K562 (cell line): Measurements from ENCODE around the gene KIF20B. TPM values are rescaled to one million over a fixed set of nuclear protein-coding genes. Genes with fewer than 3 reads are reported as not detected.

Experiments used
- ATF6 ChIP-seq: sonication (generic); formaldehyde crosslinking; IDR thresholded peaks from 2 replicates; pipeline ENCODE4 v1.4.0; 2020; ENCODE audit warnings: mild to moderate bottlenecking, missing genetic modification reagents
- CSDE1 ChIP-seq, 2 experiments: fragments of 450-650 bp; IDR thresholded peaks; 2 replicates each; pipeline ENCODE4 v1.6.1; 2016; ENCODE audit warnings: mild to moderate bottlenecking in 1 of 2
- CXXC5 ChIP-seq: fragments of 250-450 bp; sonication (Bioruptor Pico); IDR thresholded peaks from 2 replicates; pipeline ENCODE4 v1.8.0; 2022; ENCODE audit warnings: inconsistent platforms, mild to moderate bottlenecking, moderate library complexity
- DPF2 ChIP-seq: fragments of 450-650 bp; IDR thresholded peaks from 2 replicates; pipeline ENCODE4 v1.6.1; 2016
- E2F3 ChIP-seq: fragments of 250-450 bp; sonication (Bioruptor Pico); IDR thresholded peaks from 2 replicates; pipeline ENCODE4 v1.4.0; 2020; ENCODE audit warnings: mild to moderate bottlenecking
- GABPA ChIP-seq: fragments of 200-800 bp; sonication (Bioruptor generic); conservative IDR thresholded peaks from 2 replicates; pipeline ENCODE4 v1.6.1; 2016; ENCODE audit warnings: low read depth, missing genetic modification characterization, missing compliant biosample characterization
- MCM3 ChIP-seq: fragments of 450-650 bp; IDR thresholded peaks from 2 replicates; pipeline ENCODE4 v1.6.1; 2016
- NR3C1 ChIP-seq: sonication (generic); formaldehyde crosslinking; IDR thresholded peaks from 2 replicates; pipeline ENCODE4 v1.8.1; 2022; ENCODE audit warnings: missing genetic modification reagents
- PKNOX1 ChIP-seq: fragments of 450-650 bp; IDR thresholded peaks from 2 replicates; pipeline ENCODE4 v1.6.1; 2016
- PTRF ChIP-seq: fragments of 450-650 bp; IDR thresholded peaks from 2 replicates; pipeline ENCODE4 v1.6.1; 2016; ENCODE audit warnings: mild to moderate bottlenecking, missing genetic modification characterization, missing compliant biosample characterization
- SIN3B ChIP-seq: fragments of 450-650 bp; IDR thresholded peaks from 2 replicates; pipeline ENCODE4 v1.6.1; 2017; ENCODE audit warnings: low read depth, mild to moderate bottlenecking, moderate library complexity
- SRF ChIP-seq, 2 experiments: fragments of 250-450, 450-650 bp in 1 of 2; sonication (Bioruptor Pico) in 1 of 2; sonication (generic) in 1 of 2; formaldehyde crosslinking; IDR thresholded peaks; 2 replicates each; pipeline versions ENCODE4 v1.5.0 to v1.5.1; 2020 to 2022; ENCODE audit warnings: mild to moderate bottlenecking in 1 of 2, missing genetic modification reagents in 1 of 2
- TOE1 ChIP-seq, 2 experiments: fragments of 450-650 bp in 1 of 2; sonication (generic) in 1 of 2; formaldehyde crosslinking in 1 of 2; IDR thresholded peaks; 2 replicates each; pipeline versions ENCODE4 v1.7.1 to v1.8.0; 2016 to 2022; ENCODE audit warnings: borderline replicate concordance in 2 of 2, mild to moderate bottlenecking in 2 of 2, antibody characterized with exemption in 1 of 2, inconsistent platforms in 1 of 2, low read depth in 1 of 2, missing genetic modification reagents in 1 of 2, moderate library complexity in 1 of 2
- polyA plus RNA-seq, 8 experiments: library from polyadenylated mRNA; depleted of rRNA in 4 of 8; stranded (reverse) in 5 of 8; unstranded in 3 of 8; fragments of >200 nt; fragmentation: Nextera tagmentation in 2 of 8; fragmentation: Illumina TruSeq in 1 of 8; extraction: Ambion mirVana in 2 of 8; extraction: Trizol in 1 of 8; gene quantifications; 2 replicates each; pipeline versions ENCODE4 v1.2.1 to v1.2.3, GENCODE V29; 2011 to 2014; ENCODE audit warnings: inconsistent platforms in 1 of 8, missing spikeins in 1 of 8
- total RNA-seq, 7 experiments: library from RNA; depleted of rRNA in 6 of 7; stranded (reverse); fragments of >200 nt in 6 of 7; fragmentation: Illumina TruSeq in 2 of 7; extraction: Trizol in 2 of 7; gene quantifications; 2 replicates each; pipeline versions ENCODE4 v1.2.1 to v1.2.3, GENCODE V29; 2011 to 2021; ENCODE audit warnings: low replicate concordance in 1 of 7
- TF ChIP-seq, protein P1 (sequence below), 2 experiments: fragments of 450-650 bp; IDR thresholded peaks; 2 replicates each; pipeline ENCODE4 v1.6.1; 2016
- TF ChIP-seq, protein P2 (sequence below): sonication (generic); formaldehyde crosslinking; IDR thresholded peaks from 2 replicates; pipeline ENCODE4 v1.8.0; 2022; ENCODE audit warnings: mild to moderate bottlenecking, missing genetic modification reagents

KIF20B gene
- total and polyA plus RNA-seq, 9 of the 15 experiments (the other 6 are each of a cell fraction or from before 2014, with no cell fraction given), result 18.6 to 56.5 (median 32.9) TPM

GRCh38 chr10:89701242-89702120 is at the start of gene KIF20B (continued):
- TF ChIP-seq TOE1 (IDR thresholded peaks at IDR 0.05; ENCODE audit: borderline replicate concordance) (peak; percentile 68; the same call in 1 of the 2 replicates), TOE1 (CRISPR knock-in tag; IDR thresholded peaks at IDR 0.05; ENCODE audit: borderline replicate concordance, low read depth) (no peak), SIN3B (peak; percentile 72), DPF2 (peak; percentile 46), SRF (CRISPR knock-in tag; IDR thresholded peaks at IDR 0.05) (peak in 1 of 2 experiments; percentile 66; a peak in 1 of 4 replicates), E2F3 (CRISPR knock-in tag) (no peak), NR3C1 (CRISPR knock-in tag) (no peak), PTRF (tag) (no peak), CXXC5 (CRISPR knock-in tag) (peak; percentile 72), CSDE1 (IDR thresholded peaks at IDR 0.05) (no peak), GABPA (tag) (peak; percentile 88), ATF6 (peak; percentile 52; the same call in 1 of the 2 replicates), PKNOX1 (peak; percentile 58), MCM3 (no peak)
- TF ChIP-seq, protein P1, sequence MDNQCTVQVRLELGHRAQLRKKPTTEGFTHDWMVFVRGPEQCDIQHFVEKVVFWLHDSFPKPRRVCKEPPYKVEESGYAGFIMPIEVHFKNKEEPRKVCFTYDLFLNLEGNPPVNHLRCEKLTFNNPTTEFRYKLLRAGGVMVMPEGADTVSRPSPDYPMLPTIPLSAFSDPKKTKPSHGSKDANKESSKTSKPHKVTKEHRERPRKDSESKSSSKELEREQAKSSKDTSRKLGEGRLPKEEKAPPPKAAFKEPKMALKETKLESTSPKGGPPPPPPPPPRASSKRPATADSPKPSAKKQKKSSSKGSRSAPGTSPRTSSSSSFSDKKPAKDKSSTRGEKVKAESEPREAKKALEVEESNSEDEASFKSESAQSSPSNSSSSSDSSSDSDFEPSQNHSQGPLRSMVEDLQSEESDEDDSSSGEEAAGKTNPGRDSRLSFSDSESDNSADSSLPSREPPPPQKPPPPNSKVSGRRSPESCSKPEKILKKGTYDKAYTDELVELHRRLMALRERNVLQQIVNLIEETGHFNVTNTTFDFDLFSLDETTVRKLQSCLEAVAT (IDR thresholded peaks at IDR 0.05), result peak; percentile 65 to 66; a peak in 2 of 4 replicates
- TF ChIP-seq, protein P2, sequence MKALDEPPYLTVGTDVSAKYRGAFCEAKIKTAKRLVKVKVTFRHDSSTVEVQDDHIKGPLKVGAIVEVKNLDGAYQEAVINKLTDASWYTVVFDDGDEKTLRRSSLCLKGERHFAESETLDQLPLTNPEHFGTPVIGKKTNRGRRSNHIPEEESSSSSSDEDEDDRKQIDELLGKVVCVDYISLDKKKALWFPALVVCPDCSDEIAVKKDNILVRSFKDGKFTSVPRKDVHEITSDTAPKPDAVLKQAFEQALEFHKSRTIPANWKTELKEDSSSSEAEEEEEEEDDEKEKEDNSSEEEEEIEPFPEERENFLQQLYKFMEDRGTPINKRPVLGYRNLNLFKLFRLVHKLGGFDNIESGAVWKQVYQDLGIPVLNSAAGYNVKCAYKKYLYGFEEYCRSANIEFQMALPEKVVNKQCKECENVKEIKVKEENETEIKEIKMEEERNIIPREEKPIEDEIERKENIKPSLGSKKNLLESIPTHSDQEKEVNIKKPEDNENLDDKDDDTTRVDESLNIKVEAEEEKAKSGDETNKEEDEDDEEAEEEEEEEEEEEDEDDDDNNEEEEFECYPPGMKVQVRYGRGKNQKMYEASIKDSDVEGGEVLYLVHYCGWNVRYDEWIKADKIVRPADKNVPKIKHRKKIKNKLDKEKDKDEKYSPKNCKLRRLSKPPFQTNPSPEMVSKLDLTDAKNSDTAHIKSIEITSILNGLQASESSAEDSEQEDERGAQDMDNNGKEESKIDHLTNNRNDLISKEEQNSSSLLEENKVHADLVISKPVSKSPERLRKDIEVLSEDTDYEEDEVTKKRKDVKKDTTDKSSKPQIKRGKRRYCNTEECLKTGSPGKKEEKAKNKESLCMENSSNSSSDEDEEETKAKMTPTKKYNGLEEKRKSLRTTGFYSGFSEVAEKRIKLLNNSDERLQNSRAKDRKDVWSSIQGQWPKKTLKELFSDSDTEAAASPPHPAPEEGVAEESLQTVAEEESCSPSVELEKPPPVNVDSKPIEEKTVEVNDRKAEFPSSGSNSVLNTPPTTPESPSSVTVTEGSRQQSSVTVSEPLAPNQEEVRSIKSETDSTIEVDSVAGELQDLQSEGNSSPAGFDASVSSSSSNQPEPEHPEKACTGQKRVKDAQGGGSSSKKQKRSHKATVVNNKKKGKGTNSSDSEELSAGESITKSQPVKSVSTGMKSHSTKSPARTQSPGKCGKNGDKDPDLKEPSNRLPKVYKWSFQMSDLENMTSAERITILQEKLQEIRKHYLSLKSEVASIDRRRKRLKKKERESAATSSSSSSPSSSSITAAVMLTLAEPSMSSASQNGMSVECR (CRISPR knock-in tag), result peak; percentile 51; the same call in 1 of the 2 replicates
